ENCODE results near the gene PIGS.
A peak's percentile ranks its signal among the peaks of the same experiment; 100 is the strongest.

PIGS gene

GRCh38 chr17:28552176-28552999, 18.9 kb downstream of the PIGS start, which contains the start of gene UNC119:
TSS of gene UNC119 (minus strand) at chr17:28552624. CDS start at chr17:28552557, 67 bp downstream.
- peak; percentile 91 for DNase-seq (ENCODE audit: insufficient read length, low spot score)
- FAIRE-seq: no peak

- FAIRE-seq: no peak
- DNase-seq (ENCODE audit: insufficient read length, low spot score): peak; percentile 45
Observed at GRCh38 chr17:28551421-28552175, 19.7 kb downstream of the PIGS start.

- DNase-seq (ENCODE audit: insufficient read length, low spot score): no peak
- no peak for FAIRE-seq
Observed at GRCh38 chr17:28550858-28551257, 20.5 kb downstream of the PIGS start.

GRCh38 chr17:28549236-28550132, 21.8 kb downstream of the PIGS start:
- no peak for FAIRE-seq

GRCh38 chr17:28548417-28549130, 22.8 kb downstream of the PIGS start:
- FAIRE-seq: no peak
- DNase-seq (ENCODE audit: insufficient read length, low spot score): no peak

More at GRCh38 chr17:28549236-28550132, 21.8 kb downstream of the PIGS start:
- DNase-seq (ENCODE audit: insufficient read length, low spot score): no peak

- peak; percentile 74 for FAIRE-seq
- peak; percentile 87 for DNase-seq (ENCODE audit: insufficient read length, low spot score)
Observed at GRCh38 chr17:28547623-28548416, 23.5 kb downstream of the PIGS start.

GRCh38 chr17:28547096-28547622, 24.2 kb downstream of the PIGS start:
- no peak for FAIRE-seq
- no peak for DNase-seq (ENCODE audit: insufficient read length, low spot score)

- DNase-seq (ENCODE audit: insufficient read length, low spot score) (no peak), FAIRE-seq (no peak)
Observed at GRCh38 chr17:28545787-28546415, 25.4 kb downstream of the PIGS start.

- FAIRE-seq (no peak), DNase-seq (ENCODE audit: insufficient read length, low spot score) (no peak)
Observed at GRCh38 chr17:28545141-28545503, 26.2 kb downstream of the PIGS start.

- DNase-seq (ENCODE audit: insufficient read length, low spot score) (no peak), FAIRE-seq (no peak)
Observed at GRCh38 chr17:28544402-28545140, 26.8 kb downstream of the PIGS start.

- DNase-seq (ENCODE audit: insufficient read length, low spot score): no peak
- FAIRE-seq: no peak
Observed at GRCh38 chr17:28541439-28541838, 29.9 kb downstream of the PIGS start.

- FAIRE-seq (no peak), DNase-seq (ENCODE audit: insufficient read length, low spot score) (no peak)
Observed at GRCh38 chr17:28540231-28540630, 31.1 kb downstream of the PIGS start.

GRCh38 chr17:28538296-28538895, 32.9 kb downstream of the PIGS start:
- DNase-seq (ENCODE audit: insufficient read length, low spot score) (no peak), FAIRE-seq (no peak)

GRCh38 chr17:28537219-28537610, 34.1 kb downstream of the PIGS start:
- no peak for FAIRE-seq
- DNase-seq (ENCODE audit: insufficient read length, low spot score): no peak

- DNase-seq (ENCODE audit: insufficient read length, low spot score) (no peak), FAIRE-seq (no peak)
Observed at GRCh38 chr17:28536532-28537218, 34.6 kb downstream of the PIGS start.

- DNase-seq (ENCODE audit: insufficient read length, low spot score): no peak
Observed at GRCh38 chr17:28534740-28535375, 36.5 kb downstream of the PIGS start.

More at GRCh38 chr17:28534740-28535375, 36.5 kb downstream of the PIGS start:
- FAIRE-seq: no peak

Measured in HTR-8/SVneo (cell line).